ENCODE data around the gene IL17RB. TPM values are rescaled to one million over a fixed set of nuclear protein-coding genes. Genes with fewer than 3 reads are reported as not detected.

Gene IL17RB
- polyA plus RNA-seq, 1 donor (not counting 4 experiments of a cell fraction or from before 2014, with no cell fraction given) = not detected

DNA sequence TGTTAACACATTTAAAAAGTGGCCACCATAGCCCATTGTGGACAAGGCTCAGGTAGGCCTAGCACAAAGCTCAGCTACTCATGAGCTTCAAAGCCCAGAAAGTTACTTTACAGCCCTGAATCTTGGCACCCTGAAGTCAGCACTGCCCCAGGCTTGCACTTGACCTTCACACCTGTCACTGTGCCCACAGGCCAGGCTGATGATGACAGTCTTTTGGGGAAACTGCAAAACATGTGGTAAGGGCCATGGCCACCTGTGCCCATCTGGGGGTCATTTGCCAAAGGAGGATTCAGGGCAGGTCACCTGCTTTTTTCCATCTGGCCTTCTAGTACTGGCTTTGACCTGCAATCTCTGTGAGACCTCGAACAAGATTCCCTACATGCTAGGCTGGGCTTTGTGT, 11.1 kb upstream of the IL17RB start:
- TF ChIP-seq, protein P1, sequence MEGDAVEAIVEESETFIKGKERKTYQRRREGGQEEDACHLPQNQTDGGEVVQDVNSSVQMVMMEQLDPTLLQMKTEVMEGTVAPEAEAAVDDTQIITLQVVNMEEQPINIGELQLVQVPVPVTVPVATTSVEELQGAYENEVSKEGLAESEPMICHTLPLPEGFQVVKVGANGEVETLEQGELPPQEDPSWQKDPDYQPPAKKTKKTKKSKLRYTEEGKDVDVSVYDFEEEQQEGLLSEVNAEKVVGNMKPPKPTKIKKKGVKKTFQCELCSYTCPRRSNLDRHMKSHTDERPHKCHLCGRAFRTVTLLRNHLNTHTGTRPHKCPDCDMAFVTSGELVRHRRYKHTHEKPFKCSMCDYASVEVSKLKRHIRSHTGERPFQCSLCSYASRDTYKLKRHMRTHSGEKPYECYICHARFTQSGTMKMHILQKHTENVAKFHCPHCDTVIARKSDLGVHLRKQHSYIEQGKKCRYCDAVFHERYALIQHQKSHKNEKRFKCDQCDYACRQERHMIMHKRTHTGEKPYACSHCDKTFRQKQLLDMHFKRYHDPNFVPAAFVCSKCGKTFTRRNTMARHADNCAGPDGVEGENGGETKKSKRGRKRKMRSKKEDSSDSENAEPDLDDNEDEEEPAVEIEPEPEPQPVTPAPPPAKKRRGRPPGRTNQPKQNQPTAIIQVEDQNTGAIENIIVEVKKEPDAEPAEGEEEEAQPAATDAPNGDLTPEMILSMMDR (optimal IDR thresholded peaks at IDR 0.05 in 1 of 3, IDR thresholded peaks at IDR 0.05 in 1 of 3, conservative IDR thresholded peaks at IDR 0.05 in 1 of 3; ENCODE audit: extremely low read depth in 1 of 3, insufficient read depth in 2 of 3, low read length in 3 of 3) = no peak
- TF ChIP-seq EZH2 (IDR thresholded peaks at IDR 0.05; ENCODE audit: low read length) = no peak
- no peak for FAIRE-seq
- H3K9ac ChIP-seq (ENCODE audit: control insufficient read depth, extremely low read depth, insufficient read depth, low read length) = no peak overlapping the region
- no peaks in the 10 kb centered on the region for H3K9me1 ChIP-seq (ENCODE audit: control insufficient read depth, extremely low read depth, insufficient read depth, low read length)
- H3K27me3 ChIP-seq (ENCODE audit: control insufficient read depth, extremely low read depth, insufficient read depth, low read length) = no peaks in the 10 kb centered on the region
- no peaks in the 10 kb centered on the region for H3K36me3 ChIP-seq (ENCODE audit: control insufficient read depth in 2 of 2, extremely low read depth in 1 of 2, insufficient read depth in 2 of 2, low read length in 2 of 2)
- no peak for DNase-seq (ENCODE audit: low read depth, low spot score)
- dilution Hi-C loops (cut with MboI; ENCODE audit: extremely low pct_ligation_motif_present, low sequenced_read_pairs) = no loop called here
- H3K79me2 ChIP-seq (ENCODE audit: control insufficient read depth, insufficient read depth, low read length) = no peaks in the 10 kb centered on the region
- no peaks in the 10 kb centered on the region for H3K4me1 ChIP-seq (ENCODE audit: control insufficient read depth, extremely low read depth, insufficient read depth, low read length)
- H4K20me1 ChIP-seq (ENCODE audit: control insufficient read depth, extremely low read depth, insufficient read depth, low read length) = no peaks in the 10 kb centered on the region
- no peak overlapping the region for H3K4me2 ChIP-seq (ENCODE audit: control insufficient read depth, extremely low read depth, insufficient read depth, low read depth, low read length)
- H3K4me3 ChIP-seq (ENCODE audit: control insufficient read depth in 2 of 3, extremely low read depth in 1 of 3, insufficient read depth in 2 of 3, low read depth in 1 of 3, low read length in 3 of 3) = no peak overlapping the region
- H3K27ac ChIP-seq (ENCODE audit: control insufficient read depth, insufficient read depth, low read length) = no peak overlapping the region
- H2AFZ ChIP-seq (ENCODE audit: control insufficient read depth, low read length) = no peak overlapping the region
- H3K9me3 ChIP-seq (ENCODE audit: control insufficient read depth, low read depth, low read length) = no peaks in the 10 kb centered on the region

DNA sequence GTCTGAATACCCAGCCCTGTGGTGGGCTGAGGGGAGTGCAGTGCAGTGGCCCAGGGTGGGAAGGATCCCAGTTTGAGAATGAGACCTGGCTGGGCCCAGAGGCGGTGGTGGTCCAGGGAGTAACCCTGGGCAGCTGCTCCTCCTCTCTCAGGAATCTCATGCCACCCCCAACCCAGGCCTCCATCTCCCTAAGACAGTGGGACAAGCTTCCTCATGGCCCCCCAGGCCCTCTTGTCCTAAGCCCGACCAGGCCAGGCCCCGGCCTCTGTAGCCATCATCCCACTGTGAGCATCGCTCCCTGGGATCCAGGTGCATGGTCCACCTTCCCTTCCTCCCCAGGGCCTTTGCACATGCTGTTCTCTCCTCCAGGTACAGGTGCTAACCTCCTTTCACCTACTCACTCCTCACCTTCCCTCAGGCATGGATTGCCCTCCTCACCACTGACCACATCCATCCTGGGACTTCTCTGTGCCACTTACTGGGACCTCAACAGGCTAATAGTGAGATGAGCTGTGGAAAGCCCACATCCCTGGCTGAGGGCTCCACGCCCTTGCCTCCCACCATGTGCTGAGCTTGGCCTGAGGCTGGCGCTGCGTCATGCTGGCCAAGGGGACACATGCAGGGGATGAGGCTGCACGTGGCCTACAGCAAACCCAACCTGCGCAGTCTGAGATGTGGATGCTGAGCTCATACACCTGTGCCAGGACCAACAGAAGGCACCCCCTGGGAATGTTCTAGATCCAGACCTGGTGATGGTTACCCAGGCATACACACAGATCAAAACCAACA, 10.1 kb upstream of the IL17RB start:
- no peak for DNase-seq (ENCODE audit: low read depth, low spot score)

More for the DNA sequence above, 10.1 kb upstream of the IL17RB start:
- no peaks in the 10 kb centered on the region for H3K27me3 ChIP-seq (ENCODE audit: control insufficient read depth, extremely low read depth, insufficient read depth, low read length)
- no peaks in the 10 kb centered on the region for H4K20me1 ChIP-seq (ENCODE audit: control insufficient read depth, extremely low read depth, insufficient read depth, low read length)
- H3K9ac ChIP-seq (ENCODE audit: control insufficient read depth, extremely low read depth, insufficient read depth, low read length) = no peak overlapping the region
- H3K36me3 ChIP-seq (ENCODE audit: control insufficient read depth in 2 of 2, extremely low read depth in 1 of 2, insufficient read depth in 2 of 2, low read length in 2 of 2) = no peaks in the 10 kb centered on the region
- FAIRE-seq = no peak
- no peaks in the 10 kb centered on the region for H3K4me1 ChIP-seq (ENCODE audit: control insufficient read depth, extremely low read depth, insufficient read depth, low read length)
- H3K4me2 ChIP-seq (ENCODE audit: control insufficient read depth, extremely low read depth, insufficient read depth, low read depth, low read length) = no peak overlapping the region
- no peaks in the 10 kb centered on the region for H3K9me1 ChIP-seq (ENCODE audit: control insufficient read depth, extremely low read depth, insufficient read depth, low read length)
- H3K4me3 ChIP-seq (ENCODE audit: control insufficient read depth in 2 of 3, extremely low read depth in 1 of 3, insufficient read depth in 2 of 3, low read depth in 1 of 3, low read length in 3 of 3) = no peak overlapping the region
- H3K79me2 ChIP-seq (ENCODE audit: control insufficient read depth, insufficient read depth, low read length) = no peaks in the 10 kb centered on the region
- TF ChIP-seq, protein P1 (optimal IDR thresholded peaks at IDR 0.05 in 1 of 3, IDR thresholded peaks at IDR 0.05 in 1 of 3, conservative IDR thresholded peaks at IDR 0.05 in 1 of 3; ENCODE audit: extremely low read depth in 1 of 3, insufficient read depth in 2 of 3, low read length in 3 of 3) = no peak
- no peak for TF ChIP-seq EZH2 (IDR thresholded peaks at IDR 0.05; ENCODE audit: low read length)
- no peak overlapping the region for H2AFZ ChIP-seq (ENCODE audit: control insufficient read depth, low read length)
- no peak overlapping the region for H3K27ac ChIP-seq (ENCODE audit: control insufficient read depth, insufficient read depth, low read length)
- dilution Hi-C loops (cut with MboI; ENCODE audit: extremely low pct_ligation_motif_present, low sequenced_read_pairs) = no loop called here
- H3K9me3 ChIP-seq (ENCODE audit: control insufficient read depth, low read depth, low read length) = no peaks in the 10 kb centered on the region
